Natural killer cell (primary cell): ENCODE results near the gene IMP4. TPM values are rescaled to one million over a fixed set of nuclear protein-coding genes. Genes with fewer than 3 reads are reported as not detected.

Source experiments
- ATAC-seq, 3 donors: fragments of 150-1000 bp in 2 of 3; fragments of 200-7000 bp in 1 of 3; cut with Tn5 transposase; 1 replicate in 1 of 3; 2 replicates in 2 of 3; pipeline ENCODE4 v1.10.0; 2021; ENCODE audit warnings: mild to moderate bottlenecking in 2 of 3, moderate library complexity in 2 of 3
- DNase-seq, 2 donors: peaks; one replicate each; pipeline versions ENCODE4 v3.0.0 to v3.0.0-alpha.2; 2013 to 2021; ENCODE audit warnings: mixed read lengths in 1 of 2
- H3K27ac ChIP-seq: one replicate; pipeline ENCODE4 v1.5.1; 2013; ENCODE audit warnings: mild to moderate bottlenecking, low read length
- H3K27me3 ChIP-seq: one replicate; pipeline ENCODE4 v1.6.1; 2013; ENCODE audit warnings: low read length; ENCODE audit not compliant: control insufficient read depth, insufficient read depth
- H3K36me3 ChIP-seq: one replicate; pipeline ENCODE4 v1.6.1; 2013; ENCODE audit warnings: low read length; ENCODE audit not compliant: control insufficient read depth, insufficient read depth
- H3K4me1 ChIP-seq: one replicate; pipeline ENCODE4 v1.6.1; 2013; ENCODE audit warnings: low read length; ENCODE audit not compliant: control insufficient read depth, insufficient read depth
- H3K4me3 ChIP-seq: one replicate; pipeline ENCODE4 v1.5.1; 2013; ENCODE audit warnings: low read length
- H3K9me3 ChIP-seq: one replicate; pipeline ENCODE4 v1.6.1; 2013; ENCODE audit warnings: low read length; ENCODE audit not compliant: control insufficient read depth, insufficient read depth
- H3K27ac Mint-ChIP-seq, 2 donors: one replicate each; pipeline ENCODE4 v1.8.0; 2022; ENCODE audit warnings: mild to moderate bottlenecking in 2 of 2, mixed read lengths in 2 of 2, moderate library complexity in 1 of 2
- H3K27me3 Mint-ChIP-seq, 2 donors: one replicate each; pipeline ENCODE4 v1.8.0; 2022; ENCODE audit warnings: low read depth in 2 of 2, mixed read lengths in 2 of 2
- H3K36me3 Mint-ChIP-seq: one replicate; pipeline ENCODE4 v1.8.0; 2022; ENCODE audit warnings: mixed read lengths
- H3K4me1 Mint-ChIP-seq, 2 donors: one replicate each; pipeline ENCODE4 v1.8.0; 2022; ENCODE audit warnings: mixed read lengths in 2 of 2
- H3K4me3 Mint-ChIP-seq: one replicate; pipeline ENCODE4 v1.8.0; 2022; ENCODE audit warnings: mild to moderate bottlenecking, moderate library complexity, mixed read lengths
- H3K9me3 Mint-ChIP-seq, 2 donors: one replicate each; pipeline ENCODE4 v1.8.0; 2022; ENCODE audit warnings: mixed read lengths in 2 of 2
- WGBS: methylation state at CpG from one replicate; pipeline ENCODE4 v1.1.7; 2013; ENCODE audit warnings: missing lambda C conversion rate; ENCODE audit not compliant: insufficient coverage; 5-methylcytosine and 5-hydroxymethylcytosine counted together
- intact Hi-C: fragments of 100-400 bp; cut with micrococcal nuclease; formaldehyde crosslinking; loops from one replicate; pipeline ENCODE4 v1.14.2; 2022
- total RNA-seq, 4 donors: library from RNA; stranded (reverse); fragments of 120-200 nt in 1 of 4; gene quantifications; one replicate each; pipeline versions ENCODE4 v1.2.3 to v1.2.4, GENCODE V29; 2013 to 2022
- TF ChIP-seq, protein P1 (sequence below): fragments of 200-600 bp; IDR thresholded peaks from one replicate; pipeline ENCODE4 v1.8.0; 2022; ENCODE audit warnings: antibody characterized with exemption

IMP4 gene
- total RNA-seq, 3 donors from 2014 or later (not counting 1 experiment from before 2014, with no cell fraction given), result 60.5 to 80.6 (median 72.9) TPM

DNA sequence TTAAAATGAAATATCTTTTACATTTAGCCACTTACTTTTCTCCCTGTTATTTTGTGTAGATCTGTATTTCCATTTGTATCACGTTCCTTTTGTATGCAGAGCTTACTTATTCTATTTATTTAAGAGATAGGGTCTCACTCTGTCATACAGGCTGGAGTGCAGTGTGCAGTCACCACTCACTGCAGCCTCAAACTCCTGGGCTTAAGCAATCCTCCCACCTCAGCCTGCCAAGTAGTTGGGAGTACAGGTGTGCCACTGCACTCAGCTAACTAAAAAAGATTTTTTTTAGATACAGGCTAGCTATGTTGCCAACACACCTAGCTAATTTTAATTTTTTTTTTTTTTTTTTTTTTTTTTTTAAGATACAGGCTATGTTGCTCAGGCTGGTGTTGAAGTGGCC, 24.0 kb downstream of the IMP4 start:
- Histone ChIP-seq H3K27me3 (no peaks in the 10 kb centered on the region), H3K4me3 (no peak overlapping the region), H3K9me3 (no peaks in the 10 kb centered on the region), H3K36me3 (no peaks in the 10 kb centered on the region), H3K27ac (no peak overlapping the region), H3K4me1 (peaks cover 22% of the 10 kb centered on the region)
- intact Hi-C loops, result no loop called here
- H3K27me3 Mint-ChIP-seq, result no peaks in the 10 kb centered on the region
- TF ChIP-seq, protein P1, sequence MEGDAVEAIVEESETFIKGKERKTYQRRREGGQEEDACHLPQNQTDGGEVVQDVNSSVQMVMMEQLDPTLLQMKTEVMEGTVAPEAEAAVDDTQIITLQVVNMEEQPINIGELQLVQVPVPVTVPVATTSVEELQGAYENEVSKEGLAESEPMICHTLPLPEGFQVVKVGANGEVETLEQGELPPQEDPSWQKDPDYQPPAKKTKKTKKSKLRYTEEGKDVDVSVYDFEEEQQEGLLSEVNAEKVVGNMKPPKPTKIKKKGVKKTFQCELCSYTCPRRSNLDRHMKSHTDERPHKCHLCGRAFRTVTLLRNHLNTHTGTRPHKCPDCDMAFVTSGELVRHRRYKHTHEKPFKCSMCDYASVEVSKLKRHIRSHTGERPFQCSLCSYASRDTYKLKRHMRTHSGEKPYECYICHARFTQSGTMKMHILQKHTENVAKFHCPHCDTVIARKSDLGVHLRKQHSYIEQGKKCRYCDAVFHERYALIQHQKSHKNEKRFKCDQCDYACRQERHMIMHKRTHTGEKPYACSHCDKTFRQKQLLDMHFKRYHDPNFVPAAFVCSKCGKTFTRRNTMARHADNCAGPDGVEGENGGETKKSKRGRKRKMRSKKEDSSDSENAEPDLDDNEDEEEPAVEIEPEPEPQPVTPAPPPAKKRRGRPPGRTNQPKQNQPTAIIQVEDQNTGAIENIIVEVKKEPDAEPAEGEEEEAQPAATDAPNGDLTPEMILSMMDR, result no peak
- DNase-seq (no peak), ATAC-seq (no peak)
- H3K36me3 Mint-ChIP-seq, result no peaks in the 10 kb centered on the region
- no peaks in the 10 kb centered on the region for H3K9me3 Mint-ChIP-seq
- H3K4me3 Mint-ChIP-seq, result no peak overlapping the region
- WGBS, result no CpG with 5 or more reads among the region's 1 CpG
- H3K27ac Mint-ChIP-seq, result no peak overlapping the region
- H3K4me1 Mint-ChIP-seq, result peaks cover 27% of the 10 kb centered on the region in 2 donors

DNA sequence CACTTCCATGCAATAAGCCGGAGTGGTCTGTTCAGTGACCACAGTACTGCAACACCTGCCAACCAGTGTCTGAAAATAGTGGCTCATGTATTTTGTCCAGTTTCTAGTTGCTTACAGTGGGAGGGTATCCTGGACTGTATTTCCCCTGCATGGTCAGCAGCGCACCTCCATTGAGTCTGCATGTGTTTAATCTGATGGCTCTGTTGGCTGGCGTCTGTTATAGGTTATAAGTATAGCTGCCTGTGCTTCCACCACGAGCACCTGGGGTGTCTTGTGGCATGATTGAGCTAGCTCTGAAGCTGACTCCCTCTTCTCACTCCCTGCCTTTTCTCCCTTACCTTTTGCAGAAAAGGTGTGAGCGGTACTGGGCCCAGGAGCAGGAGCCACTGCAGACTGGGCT, 26.1 kb downstream of the IMP4 start:
- ATAC-seq, result no peak
- Mint-ChIP-seq H3K27me3 (no peaks in the 10 kb centered on the region), H3K4me1 (peaks cover 40 to 44% of the 10 kb centered on the region in 2 donors), H3K4me3 (no peak overlapping the region), H3K9me3 (no peaks in the 10 kb centered on the region), H3K36me3 (no peaks in the 10 kb centered on the region), H3K27ac (no peak overlapping the region)
- TF ChIP-seq, protein P1, result no peak
- H3K36me3 ChIP-seq, result no peaks in the 10 kb centered on the region
- DNase-seq, result no peak
- no peak overlapping the region for H3K27ac ChIP-seq
- no peaks in the 10 kb centered on the region for H3K9me3 ChIP-seq
- no peaks in the 10 kb centered on the region for H3K27me3 ChIP-seq
- 95% methylated on average over 4 of the region's 5 CpGs for WGBS
- H3K4me1 ChIP-seq, result peaks cover 37% of the 10 kb centered on the region
- intact Hi-C loops, result no loop called here
- H3K4me3 ChIP-seq, result no peak overlapping the region

DNA sequence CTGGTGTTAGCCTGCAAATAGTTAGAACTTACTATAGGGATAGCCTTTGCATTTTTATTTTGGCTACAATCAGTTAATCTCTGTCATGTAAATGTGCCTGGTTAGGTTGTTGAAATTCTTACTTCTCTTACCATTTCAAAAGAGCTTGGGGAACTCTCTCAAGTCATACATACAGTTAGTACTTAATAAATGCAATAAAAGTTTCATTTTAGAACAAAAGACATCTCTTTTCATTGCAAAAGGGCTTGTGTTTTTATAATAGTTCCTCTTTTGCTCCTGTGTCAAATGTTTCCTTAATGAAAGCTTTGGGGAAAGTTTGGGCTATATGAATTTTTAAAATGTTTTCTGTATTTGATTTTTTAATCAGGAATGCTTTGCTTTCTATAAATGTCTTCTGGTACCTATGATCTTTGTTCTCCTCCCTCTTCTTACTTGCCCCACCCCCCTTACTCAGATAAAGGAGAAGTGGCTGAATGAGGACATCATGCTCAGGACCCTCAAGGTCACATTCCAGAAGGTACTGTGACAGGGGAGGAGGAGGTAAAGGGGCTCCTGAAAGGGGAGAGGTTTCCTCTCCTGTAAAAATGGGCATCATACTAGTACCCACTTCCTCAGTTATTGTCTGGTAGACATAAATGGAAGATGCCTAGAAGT, 26.7 kb downstream of the IMP4 start:
- Histone ChIP-seq H3K4me1 (peaks cover 42% of the 10 kb centered on the region), H3K4me3 (no peak overlapping the region), H3K36me3 (no peaks in the 10 kb centered on the region), H3K27ac (no peak overlapping the region), H3K9me3 (no peaks in the 10 kb centered on the region), H3K27me3 (no peaks in the 10 kb centered on the region)
- peak overlapping the region; percentile 95 for H3K27ac Mint-ChIP-seq
- DNase-seq, result no peak
- H3K4me1 Mint-ChIP-seq, result peaks cover 47 to 50% of the 10 kb centered on the region in 2 donors
- TF ChIP-seq, protein P1, result no peak
- intact Hi-C loops, result no loop called here
- H3K36me3 Mint-ChIP-seq, result no peaks in the 10 kb centered on the region
- H3K27me3 Mint-ChIP-seq, result no peaks in the 10 kb centered on the region
- no peaks in the 10 kb centered on the region for H3K9me3 Mint-ChIP-seq
- no peak for ATAC-seq
- no peak overlapping the region for H3K4me3 Mint-ChIP-seq

DNA sequence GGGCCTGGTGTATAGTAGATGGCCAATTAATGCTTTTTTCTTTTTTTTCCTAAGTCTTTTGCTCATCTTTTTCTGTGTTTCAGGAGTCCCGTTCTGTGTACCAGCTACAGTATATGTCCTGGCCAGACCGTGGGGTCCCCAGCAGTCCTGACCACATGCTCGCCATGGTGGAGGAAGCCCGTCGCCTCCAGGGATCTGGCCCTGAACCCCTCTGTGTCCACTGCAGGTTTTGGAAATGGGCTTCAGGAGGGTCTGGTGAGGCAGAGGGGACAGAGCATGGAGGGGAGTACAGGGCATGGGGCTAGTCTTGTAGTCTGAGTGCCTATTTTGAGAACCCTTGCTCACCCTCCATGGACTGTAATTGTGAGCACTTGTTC, 27.3 kb downstream of the IMP4 start:
- intact Hi-C loops, result no loop called here
- no peaks in the 10 kb centered on the region for H3K9me3 ChIP-seq
- H3K4me1 Mint-ChIP-seq, result peaks cover 52 to 55% of the 10 kb centered on the region in 2 donors
- no peak for ATAC-seq
- H3K27ac ChIP-seq, result no peak overlapping the region
- DNase-seq, result no peak
- H3K27me3 ChIP-seq, result no peaks in the 10 kb centered on the region
- no peaks in the 10 kb centered on the region for H3K36me3 Mint-ChIP-seq
- H3K9me3 Mint-ChIP-seq, result no peaks in the 10 kb centered on the region
- peak overlapping the region; percentile 65 for H3K4me3 Mint-ChIP-seq
- WGBS, result 92% methylated on average over 5 of the region's 5 CpGs
- H3K4me3 ChIP-seq, result no peak overlapping the region
- peaks cover 47% of the 10 kb centered on the region for H3K4me1 ChIP-seq
- H3K36me3 ChIP-seq, result peaks cover under 1% of the 10 kb centered on the region
- no peaks in the 10 kb centered on the region for H3K27me3 Mint-ChIP-seq
- TF ChIP-seq, protein P1, result no peak
- H3K27ac Mint-ChIP-seq, result peak overlapping the region; percentile 95
